Caco-2 (cell line): Measurements from ENCODE around the gene GFPT1. TPM values are rescaled to one million over a fixed set of nuclear protein-coding genes. Genes with fewer than 3 reads are reported as not detected.

Source experiments
- BruUV-seq: library from RNA; stranded (reverse); fragments of 400-500 nt; replicated peaks from 2 replicates; lab custom pipeline; 2021; lab: Mats Ljungman, UMichigan
- CTCF ChIA-PET: fragments of 300-600 bp; sonication (Branson Sonifier 250); formaldehyde crosslinking; loops from one replicate; lab custom pipeline; 2022; ENCODE audit warnings: antibody characterized with exemption; lab: Charles Lee
- POLR2A ChIA-PET: fragments of 300-600 bp; sonication (Branson Sonifier 250); formaldehyde crosslinking; loops from one replicate; lab custom pipeline; 2022; ENCODE audit warnings: antibody characterized with exemption; lab: Charles Lee
- DNase-seq, 2 experiments: peaks; one replicate each; pipeline versions ENCODE4 v3.0.0 to v3.0.0-alpha.2; 2020 to 2022
- H3K27me3 ChIP-seq: replicated peaks from 2 replicates; pipeline ENCODE4 v1.6.0; 2011; ENCODE audit warnings: low read length; ENCODE audit not compliant: control insufficient read depth, insufficient read depth
- H3K36me3 ChIP-seq: 2 replicates; pipeline ENCODE4 v1.5.1; 2011; ENCODE audit warnings: low read length; ENCODE audit not compliant: control insufficient read depth, insufficient read depth
- H3K4me1 ChIP-seq: fragments of 250-450 bp; sonication (Bioruptor Pico); 2 replicates; pipeline ENCODE4 v1.5.1; 2020; ENCODE audit warnings: mild to moderate bottlenecking
- H3K4me3 ChIP-seq: 2 replicates; pipeline ENCODE4 v1.5.1; 2011; ENCODE audit warnings: low read depth, mild to moderate bottlenecking, control low read depth, low read length
- H3K9me3 ChIP-seq: fragments of 250-450 bp; sonication (Bioruptor Pico); 2 replicates; pipeline ENCODE4 v1.5.1; 2020; ENCODE audit warnings: mild to moderate bottlenecking, moderate library complexity
- H3K27ac Mint-ChIP-seq: one replicate; pipeline ENCODE4 v1.8.0; 2022; ENCODE audit warnings: mixed read lengths; ENCODE audit not compliant: unreplicated experiment
- H3K27me3 Mint-ChIP-seq: one replicate; pipeline ENCODE4 v1.8.0; 2022; ENCODE audit warnings: mixed read lengths; ENCODE audit not compliant: insufficient read depth, unreplicated experiment
- H3K36me3 Mint-ChIP-seq: one replicate; pipeline ENCODE4 v1.8.0; 2022; ENCODE audit warnings: mild to moderate bottlenecking, mixed read lengths; ENCODE audit not compliant: insufficient read depth, unreplicated experiment
- H3K4me1 Mint-ChIP-seq: one replicate; pipeline ENCODE4 v1.8.0; 2022; ENCODE audit warnings: low read depth, mixed read lengths; ENCODE audit not compliant: unreplicated experiment
- H3K4me3 Mint-ChIP-seq: one replicate; pipeline ENCODE4 v1.8.0; 2022; ENCODE audit warnings: mild to moderate bottlenecking, moderate library complexity, mixed read lengths; ENCODE audit not compliant: unreplicated experiment
- H3K9me3 Mint-ChIP-seq: one replicate; pipeline ENCODE4 v1.8.0; 2022; ENCODE audit warnings: mixed read lengths; ENCODE audit not compliant: unreplicated experiment
- CTCF ChIP-seq, 2 experiments: fragments of 200-600 bp in 1 of 2; IDR thresholded peaks; 1 replicate in 1 of 2; 2 replicates in 1 of 2; pipeline versions ENCODE4 v1.5.1 to v1.8.0; 2011 to 2022; ENCODE audit warnings: antibody characterized with exemption in 1 of 2, control low read depth in 1 of 2, inconsistent platforms in 1 of 2, low read depth in 1 of 2, low read length in 1 of 2, mild to moderate bottlenecking in 1 of 2, moderate library complexity in 1 of 2; ENCODE audit not compliant: insufficient read depth in 1 of 2, severe bottlenecking in 1 of 2, unreplicated experiment in 1 of 2
- intact Hi-C: fragments of 100-400 bp; cut with micrococcal nuclease; formaldehyde crosslinking; loops from one replicate; pipeline ENCODE4 v1.10.0; 2022; ENCODE audit not compliant: unreplicated experiment
- total RNA-seq: library from RNA; stranded (reverse); gene quantifications from 2 replicates; pipeline ENCODE4 v1.2.3, GENCODE V29; 2022

The GFPT1 gene
- total RNA-seq, 1 experiment from 2014 or later: 129 TPM

GRCh38 chr2:69353360-69353759, 33.7 kb downstream of the GFPT1 start:
- BruUV-seq: no TSS peak

GRCh38 chr2:69348781-69349180, 38.2 kb downstream of the GFPT1 start:
- no peak overlapping the region for H3K4me3 Mint-ChIP-seq

More at GRCh38 chr2:69353360-69353759, 33.7 kb downstream of the GFPT1 start:
- no peaks in the 10 kb centered on the region for H3K9me3 ChIP-seq
- Mint-ChIP-seq H3K4me1 (no peaks in the 10 kb centered on the region), H3K4me3 (no peak overlapping the region), H3K27ac (no peak overlapping the region), H3K27me3 (no peaks in the 10 kb centered on the region), H3K9me3 (no peaks in the 10 kb centered on the region), H3K36me3 (peaks cover 87% of the 10 kb centered on the region)
- DNase-seq: no peak
- H3K27me3 ChIP-seq: no peaks in the 10 kb centered on the region
- intact Hi-C loops: no loop called here
- H3K4me3 ChIP-seq: no peak overlapping the region
- peaks cover 3% of the 10 kb centered on the region for H3K36me3 ChIP-seq
- ChIA-PET POLR2A (no interaction called here), CTCF (no interaction called here)
- no peaks in the 10 kb centered on the region for H3K4me1 ChIP-seq
- TF ChIP-seq CTCF (IDR thresholded peaks at IDR 0.05; ENCODE audit: insufficient read depth in 1 of 2, low read depth in 1 of 2, low read length in 1 of 2, severe bottlenecking in 1 of 2, unreplicated experiment in 1 of 2): no peak

GRCh38 chr2:69345434-69345833, 41.6 kb downstream of the GFPT1 start:
- Mint-ChIP-seq H3K36me3 (peaks cover 89% of the 10 kb centered on the region), H3K4me3 (no peak overlapping the region), H3K4me1 (no peaks in the 10 kb centered on the region), H3K27ac (no peak overlapping the region), H3K27me3 (no peaks in the 10 kb centered on the region), H3K9me3 (no peaks in the 10 kb centered on the region)
- no peak for TF ChIP-seq CTCF (IDR thresholded peaks at IDR 0.05; ENCODE audit: insufficient read depth in 1 of 2, low read depth in 1 of 2, low read length in 1 of 2, severe bottlenecking in 1 of 2, unreplicated experiment in 1 of 2)
- no peak for DNase-seq
- CTCF ChIA-PET: no interaction called here
- H3K36me3 ChIP-seq: peaks cover 6% of the 10 kb centered on the region
- no peaks in the 10 kb centered on the region for H3K4me1 ChIP-seq
- no peaks in the 10 kb centered on the region; the same call in 1 of the 2 replicates for H3K9me3 ChIP-seq
- POLR2A ChIA-PET: no interaction called here
- no TSS peak for BruUV-seq
- no peak overlapping the region for H3K4me3 ChIP-seq
- no peaks in the 10 kb centered on the region for H3K27me3 ChIP-seq
- intact Hi-C loops: no loop called here

More at GRCh38 chr2:69348781-69349180, 38.2 kb downstream of the GFPT1 start:
- H3K27ac Mint-ChIP-seq: no peak overlapping the region
- no peak for TF ChIP-seq CTCF (IDR thresholded peaks at IDR 0.05; ENCODE audit: insufficient read depth in 1 of 2, low read depth in 1 of 2, low read length in 1 of 2, severe bottlenecking in 1 of 2, unreplicated experiment in 1 of 2)
- H3K9me3 ChIP-seq: no peaks in the 10 kb centered on the region; the same call in 1 of the 2 replicates
- no peaks in the 10 kb centered on the region for H3K27me3 Mint-ChIP-seq
- H3K36me3 ChIP-seq: peaks cover 3% of the 10 kb centered on the region
- H3K4me3 ChIP-seq: no peak overlapping the region
- no peak for DNase-seq
- BruUV-seq: no TSS peak
- peaks cover 89% of the 10 kb centered on the region for H3K36me3 Mint-ChIP-seq
- H3K9me3 Mint-ChIP-seq: no peaks in the 10 kb centered on the region
- H3K4me1 Mint-ChIP-seq: no peaks in the 10 kb centered on the region
- ChIA-PET POLR2A (no interaction called here), CTCF (no interaction called here)
- H3K4me1 ChIP-seq: no peaks in the 10 kb centered on the region
- no peaks in the 10 kb centered on the region for H3K27me3 ChIP-seq
- intact Hi-C loops: no loop called here
